GM12878 (cell line): ENCODE results near the gene KLHL10. TPM values are rescaled to one million over a fixed set of nuclear protein-coding genes. Genes with fewer than 3 reads are reported as not detected.

Experiments used
- ATAC-seq: fragments of 200-7000 bp; cut with Tn5 transposase; 3 replicates; pipeline ENCODE4 v1.9.1; 2020; ENCODE audit warnings: mild to moderate bottlenecking, moderate library complexity
- BruUV-seq: library from RNA; stranded (reverse); fragments of 400-500 nt; replicated peaks from 2 replicates; lab custom pipeline; 2021; lab: Mats Ljungman, UMichigan
- CTCF ChIA-PET: fragments of 300-600 bp; sonication (Branson Sonifier 250); formaldehyde crosslinking; extraction: SDS; loops from one replicate; lab custom pipeline; 2021; ENCODE audit warnings: inconsistent platforms; lab: Yijun Ruan, JAX
- POLR2A ChIA-PET: fragments of 350-600 bp; formaldehyde crosslinking; extraction: SDS; loops from one replicate; lab custom pipeline; 2021; ENCODE audit warnings: inconsistent platforms; lab: Charles Lee
- RAD21 ChIA-PET: fragments of 300-600 bp; sonication (Branson Sonifier 250); formaldehyde crosslinking; loops from one replicate; lab custom pipeline; 2023; ENCODE audit warnings: antibody characterized with exemption; ENCODE audit not compliant: unreplicated experiment; lab: Charles Lee
- SMC1A ChIA-PET: fragments of 300-600 bp; sonication (Branson Sonifier 250); formaldehyde crosslinking; loops from one replicate; lab custom pipeline; 2023; ENCODE audit not compliant: unreplicated experiment, uncharacterized antibody; lab: Charles Lee
- DNase-seq: peaks from one replicate; pipeline ENCODE4 v3.0.0-alpha.2; 2011; ENCODE audit warnings: low read depth, low spot score
- FAIRE-seq: peaks from 3 replicates; lab custom pipeline; 2011; peaks lifted over from hg19 to GRCh38; lab: Jason Lieb, UNC
- H2AFZ ChIP-seq: 2 replicates; pipeline ENCODE4 v1.6.0; 2011; ENCODE audit warnings: low read depth, low read length, control low read depth; ENCODE audit not compliant: control insufficient read depth
- H3K27ac ChIP-seq: 2 replicates; pipeline ENCODE4 v1.5.1; 2011; ENCODE audit warnings: control low read depth; ENCODE audit not compliant: control insufficient read depth, insufficient read depth
- H3K27me3 ChIP-seq, 2 experiments: replicated peaks in 1 of 2; 2 replicates each; pipeline versions ENCODE4 v1.6.0 to v1.6.1; 2011; ENCODE audit warnings: low read length in 1 of 2; ENCODE audit not compliant: control insufficient read depth in 2 of 2, insufficient read depth in 2 of 2
- H3K36me3 ChIP-seq, 2 experiments: 2 replicates each; pipeline ENCODE4 v1.5.1; 2011; ENCODE audit warnings: low read length in 1 of 2; ENCODE audit not compliant: control insufficient read depth in 2 of 2, insufficient read depth in 2 of 2
- H3K4me1 ChIP-seq: 2 replicates; pipeline ENCODE4 v1.6.1; 2011; ENCODE audit warnings: mild to moderate bottlenecking, low read length, moderate library complexity, mixed read lengths; ENCODE audit not compliant: control insufficient read depth, insufficient read depth
- H3K4me2 ChIP-seq: 2 replicates; pipeline ENCODE4 v1.6.0; 2011; ENCODE audit warnings: control low read depth; ENCODE audit not compliant: control insufficient read depth, insufficient read depth
- H3K4me3 ChIP-seq: fragments of 200-600 bp; sonication (generic); 2 replicates; pipeline ENCODE4 v1.5.1; 2016
- H3K79me2 ChIP-seq: 2 replicates; pipeline ENCODE4 v1.6.0; 2011; ENCODE audit warnings: low read length; ENCODE audit not compliant: control insufficient read depth, insufficient read depth
- H3K9ac ChIP-seq: 2 replicates; pipeline ENCODE4 v1.8.0; 2011; ENCODE audit warnings: low read length, control low read depth, mixed read lengths; ENCODE audit not compliant: control insufficient read depth, insufficient read depth
- H3K9me3 ChIP-seq: replicated peaks from 3 replicates; pipeline ENCODE4 v1.5.1; 2011; ENCODE audit warnings: mild to moderate bottlenecking, low read length; ENCODE audit not compliant: control insufficient read depth, insufficient read depth
- H4K20me1 ChIP-seq: 2 replicates; pipeline ENCODE4 v1.6.0; 2011; ENCODE audit not compliant: control insufficient read depth, insufficient read depth
- EP300 ChIP-seq, 2 experiments: fragments of 150-350 bp in 1 of 2; IDR thresholded peaks; 2 replicates each; pipeline ENCODE4 v1.6.1; 2011 to 2012; ENCODE audit warnings: low read depth in 2 of 2, low read length in 2 of 2, borderline replicate concordance in 1 of 2, improper control_type of control experiment in 1 of 2, inconsistent platforms in 1 of 2; ENCODE audit not compliant: control insufficient read depth in 1 of 2
- IKZF2 ChIP-seq, 2 experiments: fragments of 450-650 bp; IDR thresholded peaks; 2 replicates each; pipeline ENCODE4 v1.6.1; 2017; ENCODE audit warnings: mild to moderate bottlenecking in 2 of 2, moderate library complexity in 2 of 2
- KAT2A ChIP-seq: conservative IDR thresholded peaks from 2 replicates; pipeline ENCODE4 v1.6.1; 2011; ENCODE audit warnings: low read depth, low read length; ENCODE audit not compliant: control insufficient read depth
- NBN ChIP-seq: fragments of 450-650 bp; IDR thresholded peaks from 2 replicates; pipeline ENCODE4 v1.6.1; 2016
- RB1 ChIP-seq: fragments of 450-650 bp; formaldehyde crosslinking; IDR thresholded peaks from 2 replicates; pipeline ENCODE4 v1.6.1; 2017; ENCODE audit warnings: mild to moderate bottlenecking, borderline replicate concordance
- RBBP5 ChIP-seq: fragments of 200-600 bp; sonication (generic); conservative IDR thresholded peaks from 2 replicates; pipeline ENCODE4 v1.6.1; 2016
- TAF1 ChIP-seq: IDR thresholded peaks from 2 replicates; pipeline ENCODE4 v1.6.1; 2011; ENCODE audit warnings: mild to moderate bottlenecking, low read depth, low read length, borderline replicate concordance
- TCF3 ChIP-seq: IDR thresholded peaks from 2 replicates; pipeline ENCODE4 v1.6.1; 2012; ENCODE audit warnings: low read depth, mild to moderate bottlenecking, low read length, borderline replicate concordance; ENCODE audit not compliant: insufficient read depth
- YBX1 ChIP-seq: fragments of 450-650 bp; IDR thresholded peaks from 2 replicates; pipeline ENCODE4 v1.6.1; 2016; ENCODE audit warnings: antibody characterized with exemption
- ZBED1 ChIP-seq: IDR thresholded peaks from 2 replicates; pipeline ENCODE4 v1.6.1; 2016; ENCODE audit warnings: borderline replicate concordance
- ZNF384 ChIP-seq: IDR thresholded peaks from 2 replicates; pipeline ENCODE4 v1.6.1; 2012; ENCODE audit warnings: low read depth, mild to moderate bottlenecking, low read length, improper control_type of control experiment, borderline replicate concordance
- ZNF622 ChIP-seq: fragments of 450-650 bp; IDR thresholded peaks from 2 replicates; pipeline ENCODE4 v1.6.1; 2017; ENCODE audit warnings: mild to moderate bottlenecking, inconsistent platforms
- WGBS: methylation state at CpG from one replicate; pipeline ENCODE4 v1.1.6; 2016; ENCODE audit warnings: low lambda C conversion rate; ENCODE audit not compliant: insufficient replicate concordance, insufficient coverage; ENCODE audit errors: missing lambda C conversion rate; 5-methylcytosine and 5-hydroxymethylcytosine counted together
- in situ Hi-C: fragments of 300-500 bp; cut with MboI; formaldehyde crosslinking; loops from 9 replicates; pipeline ENCODE4 v1.14.3; 2018; ENCODE audit warnings: mixed read lengths
- intact Hi-C: fragments of 100-400 bp; cut with micrococcal nuclease; formaldehyde crosslinking; loops from one replicate; pipeline ENCODE4 v1.14.2; 2022; ENCODE audit not compliant: unreplicated experiment
- polyA plus RNA-seq, 11 experiments: library from polyadenylated mRNA; depleted of rRNA in 4 of 11; unstranded in 6 of 11; stranded (reverse) in 5 of 11; fragments of >200 nt; fragmentation: Nextera tagmentation in 4 of 11; fragmentation: Illumina TruSeq in 1 of 11; extraction: Ambion mirVana in 4 of 11; extraction: Trizol in 1 of 11; gene quantifications; 1 replicate in 1 of 11; 2 replicates in 10 of 11; pipeline versions ENCODE4 v1.2.1 to v1.2.3, GENCODE V29; 2011 to 2016; ENCODE audit warnings: inconsistent platforms in 2 of 11, missing spikeins in 2 of 11, low read depth in 1 of 11
- total RNA-seq, 4 experiments: library from RNA; depleted of rRNA in 3 of 4; stranded (reverse); fragments of >200 nt in 3 of 4; fragmentation: Illumina TruSeq in 1 of 4; extraction: Trizol in 1 of 4; gene quantifications; 2 replicates each; pipeline versions ENCODE4 v1.2.1 to v1.2.3, GENCODE V29; 2013 to 2021
- TF ChIP-seq, protein P1 (sequence below): fragments of 450-650 bp; IDR thresholded peaks from 2 replicates; pipeline ENCODE4 v1.6.1; 2018; ENCODE audit warnings: borderline replicate concordance, mild to moderate bottlenecking; ENCODE audit not compliant: partially characterized antibody
- TF ChIP-seq, protein P2 (sequence below): fragments of 450-650 bp; IDR thresholded peaks from 2 replicates; pipeline ENCODE4 v1.6.1; 2017; ENCODE audit warnings: mild to moderate bottlenecking
- TF ChIP-seq, protein P3 (sequence below): IDR thresholded peaks from 2 replicates; pipeline ENCODE4 v1.6.1; 2011; ENCODE audit warnings: borderline replicate concordance, low read depth, mild to moderate bottlenecking, moderate library complexity, mixed read lengths, low read length; ENCODE audit not compliant: insufficient read depth; ENCODE audit errors: extremely low read length

KLHL10 gene
- total and polyA plus RNA-seq, 10 of the 15 experiments (the other 5 are each of a cell fraction or from before 2014, with no cell fraction given) = 0.13 to 0.62 (median 0.20) TPM; not detected in 4

DNA sequence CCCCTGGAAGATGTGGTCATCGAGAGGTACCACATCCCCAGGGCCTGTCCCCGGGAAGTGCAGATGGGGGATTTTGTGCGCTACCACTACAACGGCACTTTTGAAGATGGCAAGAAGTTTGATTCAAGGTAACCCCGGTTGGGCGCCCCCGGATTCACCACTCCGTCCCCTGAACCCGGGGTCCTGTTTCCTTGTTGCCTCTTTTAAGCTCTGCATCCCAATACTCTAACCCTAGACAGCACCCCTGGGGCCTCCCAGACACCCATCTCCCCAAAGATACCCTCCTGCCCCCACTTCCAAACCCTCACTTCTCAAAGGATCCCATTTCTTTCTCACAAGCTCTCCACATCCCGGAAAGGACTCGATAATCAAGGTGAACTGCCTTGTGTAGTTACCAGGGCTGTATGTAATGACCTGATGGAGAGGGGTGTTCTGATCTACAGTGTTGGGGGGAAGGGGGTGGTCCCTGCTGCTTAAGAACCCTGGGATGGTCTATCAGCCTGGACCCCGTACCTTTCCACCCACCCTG lies 24.4 kb upstream of the KLHL10 start (continued):
- TF ChIP-seq ZNF622 (no peak), NBN (no peak), RB1 (no peak), YBX1 (no peak), TAF1 (no peak), TCF3 (no peak)
- TF ChIP-seq, protein P1, sequence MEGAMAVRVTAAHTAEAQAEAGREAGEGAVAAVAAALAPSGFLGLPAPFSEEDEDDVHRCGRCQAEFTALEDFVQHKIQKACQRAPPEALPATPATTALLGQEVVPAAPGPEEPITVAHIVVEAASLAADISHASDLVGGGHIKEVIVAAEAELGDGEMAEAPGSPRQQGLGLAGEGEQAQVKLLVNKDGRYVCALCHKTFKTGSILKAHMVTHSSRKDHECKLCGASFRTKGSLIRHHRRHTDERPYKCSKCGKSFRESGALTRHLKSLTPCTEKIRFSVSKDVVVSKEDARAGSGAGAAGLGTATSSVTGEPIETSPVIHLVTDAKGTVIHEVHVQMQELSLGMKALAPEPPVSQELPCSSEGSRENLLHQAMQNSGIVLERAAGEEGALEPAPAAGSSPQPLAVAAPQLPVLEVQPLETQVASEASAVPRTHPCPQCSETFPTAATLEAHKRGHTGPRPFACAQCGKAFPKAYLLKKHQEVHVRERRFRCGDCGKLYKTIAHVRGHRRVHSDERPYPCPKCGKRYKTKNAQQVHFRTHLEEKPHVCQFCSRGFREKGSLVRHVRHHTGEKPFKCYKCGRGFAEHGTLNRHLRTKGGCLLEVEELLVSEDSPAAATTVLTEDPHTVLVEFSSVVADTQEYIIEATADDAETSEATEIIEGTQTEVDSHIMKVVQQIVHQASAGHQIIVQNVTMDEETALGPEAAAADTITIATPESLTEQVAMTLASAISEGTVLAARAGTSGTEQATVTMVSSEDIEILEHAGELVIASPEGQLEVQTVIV = no peak
- TF ChIP-seq, protein P2, sequence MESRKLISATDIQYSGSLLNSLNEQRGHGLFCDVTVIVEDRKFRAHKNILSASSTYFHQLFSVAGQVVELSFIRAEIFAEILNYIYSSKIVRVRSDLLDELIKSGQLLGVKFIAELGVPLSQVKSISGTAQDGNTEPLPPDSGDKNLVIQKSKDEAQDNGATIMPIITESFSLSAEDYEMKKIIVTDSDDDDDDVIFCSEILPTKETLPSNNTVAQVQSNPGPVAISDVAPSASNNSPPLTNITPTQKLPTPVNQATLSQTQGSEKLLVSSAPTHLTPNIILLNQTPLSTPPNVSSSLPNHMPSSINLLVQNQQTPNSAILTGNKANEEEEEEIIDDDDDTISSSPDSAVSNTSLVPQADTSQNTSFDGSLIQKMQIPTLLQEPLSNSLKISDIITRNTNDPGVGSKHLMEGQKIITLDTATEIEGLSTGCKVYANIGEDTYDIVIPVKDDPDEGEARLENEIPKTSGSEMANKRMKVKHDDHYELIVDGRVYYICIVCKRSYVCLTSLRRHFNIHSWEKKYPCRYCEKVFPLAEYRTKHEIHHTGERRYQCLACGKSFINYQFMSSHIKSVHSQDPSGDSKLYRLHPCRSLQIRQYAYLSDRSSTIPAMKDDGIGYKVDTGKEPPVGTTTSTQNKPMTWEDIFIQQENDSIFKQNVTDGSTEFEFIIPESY = no peak

DNA sequence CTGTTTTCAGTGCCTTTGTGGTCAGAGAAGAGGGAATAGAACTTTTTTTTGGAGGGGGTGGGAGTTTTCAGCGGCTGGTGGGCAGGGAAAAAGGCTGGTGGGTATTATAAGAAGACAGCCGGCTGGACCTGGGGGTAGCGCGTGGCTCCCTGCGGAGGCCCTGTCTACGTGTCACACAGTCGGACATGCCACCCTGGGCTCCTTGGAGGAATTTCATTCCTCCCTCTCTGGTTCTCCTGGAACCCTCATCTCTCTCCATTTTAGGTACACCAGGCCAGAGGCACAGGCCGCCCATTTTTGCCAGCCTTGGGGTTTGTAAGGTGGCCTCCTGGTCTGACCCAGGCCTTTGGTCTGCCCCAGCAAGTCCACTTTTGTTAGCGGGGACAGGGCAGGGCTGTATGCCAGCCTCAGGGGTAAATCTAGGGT lies 23.9 kb upstream of the KLHL10 start:
- in situ Hi-C loops (no loop called here), intact Hi-C loops (no loop called here)
- H3K27me3 ChIP-seq = peaks cover 0 to 7% of the 10 kb centered on the region in 2 experiments; a peak in 3 of 4 replicates
- peaks cover 11% of the 10 kb centered on the region; the same call in 1 of the 2 replicates for H3K4me1 ChIP-seq
- no peak overlapping the region for H2AFZ ChIP-seq
- no peak overlapping the region for H3K27ac ChIP-seq
- ChIA-PET SMC1A (no interaction called here), POLR2A (no interaction called here), RAD21 (no interaction called here), CTCF (no interaction called here)
- DNase-seq = no peak
- no TSS peak for BruUV-seq
- no peaks in the 10 kb centered on the region for H3K9me3 ChIP-seq
- H3K4me3 ChIP-seq = no peak overlapping the region
- no peak for FAIRE-seq
- H4K20me1 ChIP-seq = no peaks in the 10 kb centered on the region; the same call in 1 of the 2 replicates
- 85% methylated on average over 9 of the region's 9 CpGs for WGBS
- H3K79me2 ChIP-seq = no peaks in the 10 kb centered on the region
- no peaks in the 10 kb centered on the region for H3K36me3 ChIP-seq
- ATAC-seq = no peak
- H3K4me2 ChIP-seq = no peak overlapping the region
- no peak overlapping the region for H3K9ac ChIP-seq
- TF ChIP-seq ZBED1 (no peak), IKZF2 (IDR thresholded peaks at IDR 0.05) (no peak), KAT2A (no peak), ZNF384 (no peak), RBBP5 (no peak), EP300 (IDR thresholded peaks at IDR 0.05; ENCODE audit: borderline replicate concordance in 1 of 2, control insufficient read depth in 1 of 2, low read depth in 2 of 2, low read length in 2 of 2) (no peak)
- TF ChIP-seq, protein P1 = no peak
- TF ChIP-seq, protein P3, sequence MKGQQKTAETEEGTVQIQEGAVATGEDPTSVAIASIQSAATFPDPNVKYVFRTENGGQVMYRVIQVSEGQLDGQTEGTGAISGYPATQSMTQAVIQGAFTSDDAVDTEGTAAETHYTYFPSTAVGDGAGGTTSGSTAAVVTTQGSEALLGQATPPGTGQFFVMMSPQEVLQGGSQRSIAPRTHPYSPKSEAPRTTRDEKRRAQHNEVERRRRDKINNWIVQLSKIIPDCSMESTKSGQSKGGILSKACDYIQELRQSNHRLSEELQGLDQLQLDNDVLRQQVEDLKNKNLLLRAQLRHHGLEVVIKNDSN = no peak
